ENCODE data around the gene MRPS30. TPM values are rescaled to one million over a fixed set of nuclear protein-coding genes. Genes with fewer than 3 reads are reported as not detected.
"Not testable (repeated sequence)": the region's sequence is repeated elsewhere in the genome, so short reads cannot be mapped to it uniquely, and the experiment has no call there.

The MRPS30 gene
- total RNA-seq, 1 donor from 2014 or later = 41.7 TPM

- intact Hi-C loops (cut with micrococcal nuclease) = loop anchor here (2.0 to 5.0 kb wide), 5 partner anchors 65 to 1689 kb away; partner anchors contain the start of genes HMGCS1, NNT, PAIP1 and ZNF131
These were observed 1.2 kb downstream of the MRPS30 start for GRCh38 chr5:44809956-44810420.

- intact Hi-C loops (cut with micrococcal nuclease) = no loop called here
These were observed 6.0 kb downstream of the MRPS30 start for GRCh38 chr5:44814761-44815160.

GRCh38 chr5:44821164-44821563, 12.4 kb downstream of the MRPS30 start:
- intact Hi-C loops (cut with micrococcal nuclease) = no loop called here

DNA sequence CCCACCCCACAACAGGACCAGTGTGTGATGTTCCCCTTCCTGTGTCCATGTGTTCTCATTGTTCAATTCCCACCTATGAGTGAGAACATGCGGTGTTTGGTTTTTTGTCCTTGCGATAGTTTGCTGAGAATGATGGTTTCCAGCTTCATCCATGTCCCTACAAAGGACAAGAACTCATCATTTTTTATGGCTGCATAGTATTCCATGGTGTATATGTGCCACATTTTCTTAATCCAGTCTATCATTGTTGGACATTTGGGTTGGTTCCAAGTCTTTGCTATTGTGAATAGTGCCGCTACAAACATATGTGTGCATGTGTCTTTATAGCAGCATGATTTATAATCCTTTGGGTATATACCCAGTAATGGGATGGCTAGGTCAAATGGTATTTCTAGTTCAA, 15.9 kb downstream of the MRPS30 start:
- intact Hi-C loops (cut with micrococcal nuclease) = not testable (repeated sequence)

DNA sequence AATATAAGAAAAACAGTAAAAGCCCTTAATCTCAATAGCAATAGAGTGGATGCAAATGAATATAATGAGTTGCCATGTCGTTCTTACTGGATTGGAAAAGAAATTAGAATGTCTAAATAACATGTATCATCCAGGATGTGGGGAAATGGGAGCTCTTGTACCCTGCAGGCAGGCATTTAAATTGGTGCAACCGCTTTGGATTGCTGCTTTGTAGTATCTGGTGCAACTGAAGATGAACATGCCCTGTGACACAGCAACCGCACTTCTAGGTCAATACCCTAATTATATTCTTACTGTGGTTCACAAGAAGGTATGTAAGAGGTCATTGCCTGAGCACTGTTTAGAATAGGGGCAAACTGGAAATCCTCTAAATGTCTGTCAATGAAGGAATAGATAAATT, 18.9 kb downstream of the MRPS30 start:
- intact Hi-C loops (cut with micrococcal nuclease) = no loop called here

DNA sequence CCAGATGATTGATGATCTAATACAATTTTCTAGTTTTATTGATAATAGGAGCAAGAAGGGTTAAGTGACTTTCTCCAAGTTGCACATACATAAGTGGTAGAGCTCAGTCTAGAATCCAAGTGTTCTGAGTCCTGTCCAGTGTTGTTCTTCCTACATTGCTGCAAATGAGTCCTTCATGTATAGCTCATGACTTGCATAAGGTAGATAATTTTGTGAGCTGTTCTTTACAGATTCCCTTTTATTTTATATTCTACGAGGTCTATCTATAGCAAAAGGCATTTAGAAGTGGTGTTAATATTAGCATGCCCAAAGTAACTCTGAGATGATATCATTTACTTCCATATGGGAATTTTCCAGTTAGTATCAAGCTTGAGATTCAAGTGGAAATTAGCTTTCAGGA, 20.0 kb downstream of the MRPS30 start:
- intact Hi-C loops (cut with micrococcal nuclease) = no loop called here

- intact Hi-C loops (cut with micrococcal nuclease) = no loop called here
These were observed 22.2 kb downstream of the MRPS30 start for GRCh38 chr5:44830951-44831350.

- intact Hi-C loops (cut with micrococcal nuclease) = no loop called here
These were observed 24.5 kb downstream of the MRPS30 start for GRCh38 chr5:44833249-44833648.

DNA sequence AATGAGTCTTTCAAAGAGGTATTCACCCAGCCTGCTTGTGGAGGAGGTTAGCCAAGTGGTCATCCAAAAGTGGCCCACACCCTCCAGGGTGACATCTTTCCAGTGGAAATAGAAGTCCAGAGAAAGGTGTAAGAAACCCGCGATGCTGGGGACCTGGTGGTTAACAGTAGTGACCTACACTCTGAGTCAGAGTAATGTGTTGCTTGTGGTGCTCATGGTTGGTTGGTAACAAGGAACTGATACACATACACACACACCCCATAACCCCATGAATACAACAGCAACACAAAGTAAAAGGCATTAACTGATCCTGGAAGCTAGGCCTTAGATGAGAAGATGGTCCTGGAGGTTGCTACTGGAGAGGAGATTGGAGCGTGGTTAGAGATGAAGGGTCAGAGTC, 26.9 kb downstream of the MRPS30 start:
- intact Hi-C loops (cut with micrococcal nuclease) = no loop called here

DNA sequence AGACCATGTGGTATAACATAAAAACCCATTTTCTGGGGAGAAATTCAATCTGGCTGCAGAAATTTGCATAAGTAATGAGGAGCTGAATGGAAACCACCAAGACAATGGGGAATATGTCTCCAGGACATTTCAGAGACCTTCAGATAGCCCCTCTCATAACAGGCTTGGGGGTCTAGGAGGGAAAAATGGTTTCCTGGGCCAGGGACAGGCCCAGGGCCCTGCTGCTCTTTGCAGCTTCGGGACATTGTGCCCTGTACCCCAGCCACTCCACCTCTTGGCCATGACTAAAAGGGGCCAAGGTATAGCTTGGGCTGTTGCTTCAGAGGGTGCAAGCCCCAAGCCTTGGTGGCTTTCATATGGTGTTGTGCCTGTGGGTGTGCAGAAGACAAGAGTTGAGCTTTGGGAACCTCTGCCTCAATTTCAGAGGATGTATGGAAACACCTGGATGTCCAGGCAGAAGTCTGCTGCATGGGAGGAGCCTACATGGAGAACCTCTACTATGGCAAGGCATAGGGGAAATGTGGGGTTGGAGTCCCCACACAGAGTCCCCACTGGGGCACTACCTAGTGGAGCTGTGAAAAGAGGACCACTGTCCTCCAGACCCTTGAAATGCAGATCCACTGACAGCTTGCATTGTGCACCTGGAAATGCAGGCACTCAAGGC, 30.4 kb downstream of the MRPS30 start:
- intact Hi-C loops (cut with micrococcal nuclease) = no loop called here

- intact Hi-C loops (cut with micrococcal nuclease) = no loop called here
These were observed 33.9 kb downstream of the MRPS30 start for GRCh38 chr5:44842496-44843282.

DNA sequence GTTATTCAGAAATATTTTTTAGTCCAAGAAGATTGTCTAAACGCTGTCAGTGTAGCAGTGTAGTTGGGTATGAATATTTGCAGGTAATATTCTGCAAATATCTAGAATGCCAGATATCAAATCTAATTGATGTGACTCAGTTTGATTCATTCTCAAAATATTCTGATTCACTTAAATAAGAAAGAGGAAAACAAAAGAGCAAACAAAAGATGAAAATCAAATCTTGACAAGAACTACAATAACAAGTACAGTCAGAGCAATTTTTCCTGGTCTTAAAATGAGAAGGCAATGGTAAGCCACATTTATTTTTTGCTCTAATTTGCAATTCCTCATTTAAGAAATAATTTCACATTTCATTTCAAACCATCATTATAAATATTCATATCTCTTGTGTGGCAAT, 36.0 kb downstream of the MRPS30 start:
- intact Hi-C loops (cut with micrococcal nuclease) = no loop called here

DNA sequence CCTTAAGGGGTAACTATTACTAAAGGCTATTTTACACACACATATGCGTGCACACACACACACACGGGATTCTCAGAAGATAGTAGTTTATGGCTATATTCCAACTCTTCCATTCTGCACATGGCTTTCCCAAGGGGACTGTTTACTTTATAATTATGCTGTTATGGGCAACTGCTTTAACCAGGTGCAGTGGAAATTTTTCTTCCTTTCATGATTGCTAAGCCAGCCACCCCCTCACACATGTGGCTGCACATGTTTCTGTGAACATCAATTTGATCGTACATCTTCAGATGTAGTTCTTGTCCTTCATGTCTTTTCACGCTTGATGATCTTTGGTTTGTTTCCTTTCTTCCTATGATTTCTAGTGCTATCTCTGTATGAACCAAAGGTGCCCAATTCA, 37.0 kb downstream of the MRPS30 start:
- intact Hi-C loops (cut with micrococcal nuclease) = no loop called here

DNA sequence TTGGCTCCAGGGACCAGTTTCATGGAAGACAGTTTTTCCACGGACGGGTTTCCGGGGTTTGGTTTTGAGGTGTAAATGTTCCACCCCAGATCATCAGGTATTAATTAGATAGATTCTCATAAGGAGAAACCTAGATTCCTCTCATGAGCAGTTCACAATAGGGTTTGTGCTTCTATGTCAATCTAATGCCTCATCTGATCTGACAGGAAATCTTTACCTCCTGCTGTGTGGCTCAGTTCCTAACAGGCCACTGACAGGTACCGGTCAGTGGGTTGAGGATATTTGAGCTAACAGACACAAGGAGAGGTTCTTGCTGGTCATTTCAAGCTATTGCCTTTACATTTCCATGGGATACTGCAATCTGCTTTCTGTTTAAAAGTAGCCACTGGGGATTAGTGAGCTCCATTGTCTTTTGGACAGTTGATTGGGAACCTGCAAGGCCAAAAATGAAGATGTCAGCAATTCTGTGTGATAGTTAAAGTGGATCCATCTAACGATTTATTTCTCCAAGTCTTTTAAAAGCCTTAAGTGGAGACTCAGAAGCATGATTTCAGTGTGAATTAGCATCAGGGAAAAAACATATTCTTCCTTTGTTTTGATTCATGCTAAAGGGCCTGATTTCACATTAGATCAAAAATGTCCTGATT, 38.6 kb downstream of the MRPS30 start:
- intact Hi-C loops (cut with micrococcal nuclease) = no loop called here

- intact Hi-C loops (cut with micrococcal nuclease) = no loop called here
These were observed 51.5 kb downstream of the MRPS30 start for GRCh38 chr5:44860267-44860666.

- intact Hi-C loops (cut with micrococcal nuclease) = no loop called here
These were observed 54.1 kb downstream of the MRPS30 start for GRCh38 chr5:44862808-44863207.

Measured in T-helper 2 cell treated with Interferon-gamma antibody and Interleukin-4, amounts not matched to agents 100 ng/mL and 5 ng/mL, for 36 hours (primary cell).